Activated CD8-positive, alpha-beta T cell treated with anti-CD3 and anti-CD28 coated beads for 36 hours (primary cell): Measurements from ENCODE around the gene TXNDC15. TPM values are rescaled to one million over a fixed set of nuclear protein-coding genes. Genes with fewer than 3 reads are reported as not detected.

ENCODE experiments used
- ATAC-seq: fragments of 200-7000 bp; cut with Tn5 transposase; one replicate; pipeline ENCODE4 v1.10.0; 2021; ENCODE audit warnings: mild to moderate bottlenecking, moderate library complexity
- CTCF ChIA-PET: fragments of 350-600 bp; sonication (Branson Sonifier 250); formaldehyde crosslinking; loops from one replicate; lab custom pipeline; 2021; ENCODE audit warnings: antibody characterized with exemption; lab: Charles Lee
- POLR2A ChIA-PET: fragments of 350-600 bp; sonication (Branson Sonifier 250); formaldehyde crosslinking; loops from one replicate; lab custom pipeline; 2021; ENCODE audit warnings: antibody characterized with exemption; lab: Charles Lee
- DNase-seq: peaks from one replicate; pipeline ENCODE4 v3.0.0-alpha.2; 2020
- H3K27ac Mint-ChIP-seq: one replicate; pipeline ENCODE4 v1.8.0; 2021; ENCODE audit warnings: mild to moderate bottlenecking, mixed read lengths
- H3K27me3 Mint-ChIP-seq: one replicate; pipeline ENCODE4 v1.8.0; 2021; ENCODE audit warnings: mixed read lengths
- H3K36me3 Mint-ChIP-seq: one replicate; pipeline ENCODE4 v1.8.0; 2021; ENCODE audit warnings: low read depth, mixed read lengths
- H3K4me1 Mint-ChIP-seq: one replicate; pipeline ENCODE4 v1.8.0; 2021; ENCODE audit warnings: low read depth, mixed read lengths
- H3K4me3 Mint-ChIP-seq: one replicate; pipeline ENCODE4 v1.8.0; 2021; ENCODE audit warnings: mild to moderate bottlenecking, moderate library complexity, mixed read lengths
- H3K9me3 Mint-ChIP-seq: one replicate; pipeline ENCODE4 v1.8.0; 2021; ENCODE audit warnings: mixed read lengths
- CTCF ChIP-seq: fragments of 200-600 bp; IDR thresholded peaks from one replicate; pipeline ENCODE4 v1.8.0; 2022; ENCODE audit warnings: antibody characterized with exemption, mild to moderate bottlenecking
- intact Hi-C: fragments of 100-400 bp; cut with micrococcal nuclease; formaldehyde crosslinking; loops from one replicate; pipeline ENCODE4 v1.10.0; 2022
- total RNA-seq, 2 experiments: library from RNA; stranded (reverse); gene quantifications; one replicate each; pipeline ENCODE4 v1.2.3, GENCODE V29; 2021

TXNDC15 gene
- total RNA-seq = 10 to 100 TPM; 17.1 to 26.7 TPM

- no peak for TF ChIP-seq CTCF
- Mint-ChIP-seq H3K27ac (peak within 1 kb of the TSS; percentile 94), H3K4me1 (peaks cover 32% of the 10 kb centered on the region), H3K9me3 (no peaks in the 10 kb centered on the region), H3K36me3 (peaks cover 4% of the 10 kb centered on the region), H3K4me3 (peak within 1 kb of the TSS; percentile 85), H3K27me3 (no peaks in the 10 kb centered on the region)
- intact Hi-C loops = no loop called here
- CTCF ChIA-PET = interaction anchor here (0.9 to 2.9 kb wide), 4 partner anchors 12 to 34 kb away, joined by 3 to 8 read pairs (median 4); partner anchors contain the start of genes C5orf24 and PCBD2
- DNase-seq = peak; percentile 87
- POLR2A ChIA-PET = interaction anchor here (0.7 to 3.3 kb wide), 15 partner anchors 9 to 43 kb away, joined by 3 to 19 read pairs (median 4); partner anchors contain the start of genes C5orf24 and PCBD2
- peak; percentile 87 for ATAC-seq
These were observed at the start of gene TXNDC15 for GRCh38 chr5:134873987-134874830. TXNDC15 (plus strand) TSS chr5:134874371; CDS start chr5:134874428, 57 bp downstream.

- ChIA-PET POLR2A (interaction anchor here (1.2 to 2.2 kb wide), 3 partner anchors 11 to 20 kb away, joined by 3 to 10 read pairs (median 6); partner anchors contain the start of gene C5orf24), CTCF (no interaction called here)
- intact Hi-C loops = no loop called here
- Mint-ChIP-seq H3K9me3 (no peaks in the 10 kb centered on the region), H3K4me3 (no peak overlapping the region), H3K27ac (no peak overlapping the region), H3K36me3 (peaks cover 30% of the 10 kb centered on the region), H3K27me3 (no peaks in the 10 kb centered on the region), H3K4me1 (no peaks in the 10 kb centered on the region)
- no peak for ATAC-seq
- DNase-seq = no peak
- no peak for TF ChIP-seq CTCF
These were observed 49.5 kb upstream of the TXNDC15 start for GRCh38 chr5:134824681-134825080.

- no peak for TF ChIP-seq CTCF
- ATAC-seq (no peak), DNase-seq (no peak)
- Mint-ChIP-seq H3K9me3 (no peaks in the 10 kb centered on the region), H3K4me3 (no peak overlapping the region), H3K36me3 (peaks cover 28% of the 10 kb centered on the region), H3K27me3 (no peaks in the 10 kb centered on the region), H3K27ac (no peak overlapping the region), H3K4me1 (no peaks in the 10 kb centered on the region)
- ChIA-PET POLR2A (interaction anchor here (1.2 to 2.2 kb wide), 3 partner anchors 10 to 20 kb away, joined by 3 to 10 read pairs (median 6); partner anchors contain the start of gene C5orf24), CTCF (no interaction called here)
- intact Hi-C loops = no loop called here
These were observed 49.0 kb upstream of the TXNDC15 start for GRCh38 chr5:134825212-134825611.

GRCh38 chr5:134833340-134834032 lies 40.7 kb upstream of the TXNDC15 start:
- intact Hi-C loops = no loop called here
- DNase-seq = no peak
- H3K9me3 Mint-ChIP-seq = no peaks in the 10 kb centered on the region
- POLR2A ChIA-PET = interaction anchor here (1.6 to 4.0 kb wide), 2 partner anchors 8 to 12 kb away, joined by 5 to 13 read pairs; partner anchors contain the start of gene C5orf24
- H3K36me3 Mint-ChIP-seq = peaks cover 12% of the 10 kb centered on the region
- no peak overlapping the region for H3K27ac Mint-ChIP-seq
- no peak overlapping the region for H3K4me3 Mint-ChIP-seq
- no peaks in the 10 kb centered on the region for H3K27me3 Mint-ChIP-seq
- CTCF ChIA-PET = interaction anchor here (1.5 kb wide), 1 partner anchor 12 kb away, joined by 4 read pairs; no protein-coding TSS in a partner anchor
- TF ChIP-seq CTCF = no peak
- H3K4me1 Mint-ChIP-seq = no peaks in the 10 kb centered on the region
- no peak for ATAC-seq
